HG02623 (cell line): Measurements from ENCODE around the gene KCNH1.
A peak's percentile ranks its signal among the peaks of the same experiment; 100 is the strongest.

Experiments used
- ATAC-seq: cut with Tn5 transposase; IDR thresholded peaks from one replicate; pipeline ENCODE4 v1.9.1; 2021; ENCODE audit warnings: moderate library complexity; ENCODE audit not compliant: unreplicated experiment

KCNH1 gene

GRCh38 chr1:211133836-211134669, at the start of gene KCNH1:
Gene KCNH1, minus strand, starts transcription at chr1:211134148. Its CDS starts 203 bp downstream, at chr1:211133945.
- peak; percentile 83 for ATAC-seq

GRCh38 chr1:211182746-211183145, 48.8 kb upstream of the KCNH1 start:
- no peak for ATAC-seq

- ATAC-seq, result no peak
These were observed 40.4 kb upstream of the KCNH1 start for GRCh38 chr1:211174375-211174774.

GRCh38 chr1:211172657-211173056, 38.7 kb upstream of the KCNH1 start:
- no peak for ATAC-seq

- ATAC-seq, result no peak
These were observed 35.4 kb upstream of the KCNH1 start for GRCh38 chr1:211169353-211169752.

GRCh38 chr1:211158866-211159265, 24.9 kb upstream of the KCNH1 start:
- no peak for ATAC-seq

GRCh38 chr1:211155040-211155439, 21.1 kb upstream of the KCNH1 start:
- no peak for ATAC-seq

GRCh38 chr1:211153932-211154331, 20.0 kb upstream of the KCNH1 start:
- no peak for ATAC-seq

GRCh38 chr1:211148366-211148765, 14.4 kb upstream of the KCNH1 start:
- no peak for ATAC-seq

GRCh38 chr1:211145944-211146343, 12.0 kb upstream of the KCNH1 start:
- no peak for ATAC-seq

GRCh38 chr1:211135342-211135950, 1.5 kb upstream of the KCNH1 start:
- ATAC-seq, result no peak

- no peak for ATAC-seq
These were observed 534 bp downstream of the KCNH1 start for GRCh38 chr1:211133393-211133835.

GRCh38 chr1:211132721-211133392, 1.1 kb downstream of the KCNH1 start:
- no peak for ATAC-seq

- ATAC-seq, result no peak
These were observed 4.2 kb downstream of the KCNH1 start for GRCh38 chr1:211129776-211130175.

GRCh38 chr1:211127166-211127565, 6.8 kb downstream of the KCNH1 start:
- ATAC-seq, result no peak

GRCh38 chr1:211126622-211127021, 7.3 kb downstream of the KCNH1 start:
- ATAC-seq, result no peak

- no peak for ATAC-seq
These were observed 15.4 kb downstream of the KCNH1 start for GRCh38 chr1:211118407-211119102.

- no peak for ATAC-seq
These were observed 19.5 kb downstream of the KCNH1 start for GRCh38 chr1:211114446-211114845.

GRCh38 chr1:211113566-211113965, 20.4 kb downstream of the KCNH1 start:
- ATAC-seq, result no peak

- ATAC-seq, result no peak
These were observed 22.6 kb downstream of the KCNH1 start for GRCh38 chr1:211111351-211111750.

GRCh38 chr1:211101481-211101880, 32.5 kb downstream of the KCNH1 start:
- ATAC-seq, result no peak
